ACC112 (cell line): Measurements from ENCODE around the gene DGKZ.

ENCODE experiments used
- H2AFZ ChIP-seq: fragments of 200-600 bp; sonication (generic); one replicate; pipeline ENCODE4 v1.6.0; 2017; ENCODE audit warnings: antibody characterized with exemption, low read length; ENCODE audit not compliant: unreplicated experiment
- H3K27ac ChIP-seq: fragments of 200-600 bp; sonication (generic); 2 replicates; pipeline ENCODE4 v1.5.1; 2014; ENCODE audit warnings: low read depth, mild to moderate bottlenecking, antibody characterized with exemption, low read length, moderate library complexity
- H3K27me3 ChIP-seq: fragments of 200-600 bp; sonication (generic); 2 replicates; pipeline ENCODE4 v1.6.1; 2014; ENCODE audit warnings: mild to moderate bottlenecking, antibody characterized with exemption, low read length, moderate library complexity, mixed read lengths; ENCODE audit not compliant: insufficient read depth
- H3K36me3 ChIP-seq: fragments of 200-600 bp; sonication (generic); 2 replicates; pipeline ENCODE4 v1.6.1; 2016; ENCODE audit warnings: mild to moderate bottlenecking, antibody characterized with exemption, low read length, moderate library complexity, mixed read lengths; ENCODE audit not compliant: insufficient read depth
- H3K4me1 ChIP-seq: fragments of 200-600 bp; sonication (generic); one replicate; pipeline ENCODE4 v1.6.1; 2016; ENCODE audit warnings: low read length, mixed read lengths; ENCODE audit not compliant: insufficient read depth, unreplicated experiment, control insufficient read depth
- H3K4me3 ChIP-seq: fragments of 200-600 bp; sonication (generic); 2 replicates; pipeline ENCODE4 v1.5.1; 2014; ENCODE audit warnings: mild to moderate bottlenecking, low read depth, low read length
- H3K79me2 ChIP-seq: fragments of 200-600 bp; sonication (generic); one replicate; pipeline ENCODE4 v1.6.0; 2016; ENCODE audit warnings: low read length; ENCODE audit not compliant: control insufficient read depth, unreplicated experiment, insufficient read depth

DGKZ gene

DNA sequence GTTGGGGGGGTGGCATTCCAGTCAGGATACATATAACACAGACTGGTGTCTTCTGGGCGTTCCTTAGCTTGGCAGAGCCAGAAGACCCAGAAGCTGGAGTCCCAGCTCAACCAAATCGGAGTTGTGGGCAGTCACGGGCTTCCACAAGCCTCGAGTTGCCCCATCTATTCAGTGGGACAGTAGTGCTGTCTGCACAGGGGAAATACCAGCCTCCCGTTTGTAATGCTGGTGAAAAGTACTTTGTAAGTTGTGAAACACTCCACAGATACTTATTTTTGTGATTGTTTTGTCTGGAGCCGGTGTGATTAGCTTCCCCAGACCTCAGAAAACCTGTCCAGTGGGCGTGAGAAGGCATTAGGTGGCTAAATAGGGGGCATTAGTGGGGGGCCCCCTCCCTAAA, 13.6 kb downstream of the DGKZ start:
- Histone ChIP-seq H3K79me2 (peaks cover 11% of the 10 kb centered on the region), H3K36me3 (no peaks in the 10 kb centered on the region), H3K4me1 (peaks cover 34% of the 10 kb centered on the region)

DNA sequence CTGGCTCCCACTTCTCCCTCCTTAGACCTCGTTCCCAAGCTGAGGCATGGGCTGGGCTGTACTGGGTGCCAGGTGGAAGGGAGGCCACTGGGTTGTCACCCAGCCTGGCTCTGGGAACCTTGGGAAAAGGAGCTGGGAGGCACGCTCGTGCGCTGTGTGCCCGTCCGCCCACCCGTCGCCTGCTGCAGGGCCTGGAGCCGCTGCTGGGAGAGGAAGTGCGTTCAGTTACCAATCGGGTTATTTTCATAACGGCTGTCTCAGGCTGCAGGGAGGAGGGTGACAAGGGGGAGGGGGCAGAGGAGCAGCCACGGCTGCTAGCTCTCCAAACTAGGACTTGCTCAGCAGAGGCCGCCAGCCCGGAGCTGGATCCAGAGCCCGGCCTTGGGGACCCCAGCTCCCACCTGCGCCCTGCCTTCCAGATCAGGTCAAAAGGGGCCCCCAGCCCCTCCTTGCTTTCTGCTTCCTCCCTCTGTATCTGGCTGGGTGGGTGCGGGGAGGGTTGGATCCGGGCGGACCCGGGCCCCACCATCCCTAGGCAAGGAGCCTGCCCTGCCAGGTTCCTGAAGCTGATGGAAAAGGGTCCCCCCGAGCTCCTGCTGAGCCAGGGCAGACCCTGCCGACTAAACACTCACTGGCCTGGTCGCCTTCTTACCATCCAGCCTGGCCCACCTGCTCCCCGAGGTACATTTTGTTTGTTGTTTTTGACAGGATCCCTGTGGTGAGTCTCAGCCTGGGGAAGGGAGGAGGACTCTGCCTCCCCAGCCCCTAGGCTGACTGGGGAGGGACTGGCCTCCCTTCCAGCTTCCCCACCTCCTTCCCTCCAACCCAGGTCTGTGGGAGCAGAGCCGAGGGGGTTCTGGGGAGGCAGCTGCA, 14.3 kb downstream of the DGKZ start:
- H3K36me3 ChIP-seq: no peaks in the 10 kb centered on the region
- H3K4me1 ChIP-seq: peaks cover 34% of the 10 kb centered on the region
- no peak overlapping the region for H2AFZ ChIP-seq
- peaks cover 11% of the 10 kb centered on the region for H3K79me2 ChIP-seq
- H3K4me3 ChIP-seq: peak overlapping the region; percentile 1; the same call in 1 of the 2 replicates
- H3K27me3 ChIP-seq: no peaks in the 10 kb centered on the region
- H3K27ac ChIP-seq: peak overlapping the region; percentile 29; the same call in 1 of the 2 replicates

More for the DNA sequence above, 13.6 kb downstream of the DGKZ start:
- Histone ChIP-seq H2AFZ (no peak overlapping the region), H3K27me3 (no peaks in the 10 kb centered on the region), H3K27ac (peak overlapping the region; percentile 29; the same call in 1 of the 2 replicates), H3K4me3 (0 out of 2 replicates have a peak overlapping the region, but pooled peaks have one; percentile 1)

DNA sequence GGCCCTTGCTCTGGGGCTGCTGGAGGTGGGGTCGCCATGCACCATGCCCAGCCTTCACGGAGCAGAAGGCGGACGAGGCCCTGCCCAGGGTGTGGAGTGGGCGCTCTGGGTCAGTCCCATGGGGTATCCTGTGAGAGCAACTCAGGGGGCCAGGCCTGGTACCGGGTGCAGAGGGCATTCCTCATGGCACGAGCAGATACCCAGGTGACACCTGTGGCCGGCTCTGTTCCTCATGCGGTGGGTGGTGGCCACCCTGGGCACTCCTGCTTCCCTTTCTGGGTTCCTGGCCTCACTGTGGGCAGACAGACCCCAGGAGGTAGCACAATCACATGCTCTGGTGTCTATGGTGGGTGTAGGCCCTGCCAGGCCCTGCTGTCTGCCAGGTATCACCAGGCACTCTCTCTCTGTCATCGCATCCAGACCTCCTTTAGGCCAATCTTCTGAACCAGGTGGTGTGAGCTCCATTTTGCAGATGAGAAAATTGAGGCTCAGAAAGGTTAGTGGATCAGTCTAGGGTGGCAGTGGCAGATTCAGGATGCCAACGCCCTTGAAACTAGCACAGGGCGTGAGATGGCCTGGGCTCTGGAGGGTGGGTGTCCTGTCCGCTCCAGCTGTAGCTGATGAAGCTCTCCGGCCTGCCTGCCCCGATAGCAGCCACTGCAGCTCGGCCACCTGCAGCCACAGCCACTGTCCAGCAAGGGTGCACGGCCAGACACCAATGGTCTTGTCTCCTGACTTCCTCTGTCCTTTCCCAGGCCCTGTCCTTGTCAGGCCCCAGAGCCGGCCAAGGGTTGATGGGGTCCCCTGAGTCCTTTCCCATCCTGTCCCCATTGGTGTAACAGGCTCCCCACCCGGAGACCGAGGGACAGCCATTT, 15.1 kb downstream of the DGKZ start:
- peaks cover 31% of the 10 kb centered on the region for H3K4me1 ChIP-seq
- H3K36me3 ChIP-seq: no peaks in the 10 kb centered on the region
- H3K27me3 ChIP-seq: no peaks in the 10 kb centered on the region
- no peak overlapping the region for H3K4me3 ChIP-seq
- H3K79me2 ChIP-seq: peaks cover 11% of the 10 kb centered on the region
- peak overlapping the region; percentile 62 for H3K27ac ChIP-seq
- no peak overlapping the region for H2AFZ ChIP-seq

DNA sequence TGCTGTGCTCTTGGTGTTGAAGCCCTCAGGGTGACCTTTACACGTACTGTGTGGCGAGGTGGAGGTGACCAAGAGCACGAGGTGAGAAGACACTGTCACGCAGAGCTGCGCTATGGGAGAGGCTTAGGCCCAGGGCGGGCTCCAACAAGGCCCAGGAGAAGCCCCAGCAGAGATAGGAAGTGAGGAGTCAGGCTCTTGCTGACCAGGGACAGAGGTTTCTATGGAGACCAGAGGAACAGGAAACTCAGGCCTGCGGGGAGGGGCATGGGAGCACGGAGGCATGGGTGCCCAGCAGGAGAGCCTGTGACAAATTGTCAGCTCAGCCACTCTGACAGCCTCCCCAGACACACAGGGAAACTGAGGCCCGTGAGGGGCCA, 15.8 kb downstream of the DGKZ start:
- H3K4me1 ChIP-seq: peaks cover 31% of the 10 kb centered on the region
- no peaks in the 10 kb centered on the region for H3K27me3 ChIP-seq
- peak overlapping the region; percentile 62 for H3K27ac ChIP-seq
- H2AFZ ChIP-seq: no peak overlapping the region
- no peak overlapping the region for H3K4me3 ChIP-seq
- H3K36me3 ChIP-seq: no peaks in the 10 kb centered on the region
- H3K79me2 ChIP-seq: peaks cover 11% of the 10 kb centered on the region

DNA sequence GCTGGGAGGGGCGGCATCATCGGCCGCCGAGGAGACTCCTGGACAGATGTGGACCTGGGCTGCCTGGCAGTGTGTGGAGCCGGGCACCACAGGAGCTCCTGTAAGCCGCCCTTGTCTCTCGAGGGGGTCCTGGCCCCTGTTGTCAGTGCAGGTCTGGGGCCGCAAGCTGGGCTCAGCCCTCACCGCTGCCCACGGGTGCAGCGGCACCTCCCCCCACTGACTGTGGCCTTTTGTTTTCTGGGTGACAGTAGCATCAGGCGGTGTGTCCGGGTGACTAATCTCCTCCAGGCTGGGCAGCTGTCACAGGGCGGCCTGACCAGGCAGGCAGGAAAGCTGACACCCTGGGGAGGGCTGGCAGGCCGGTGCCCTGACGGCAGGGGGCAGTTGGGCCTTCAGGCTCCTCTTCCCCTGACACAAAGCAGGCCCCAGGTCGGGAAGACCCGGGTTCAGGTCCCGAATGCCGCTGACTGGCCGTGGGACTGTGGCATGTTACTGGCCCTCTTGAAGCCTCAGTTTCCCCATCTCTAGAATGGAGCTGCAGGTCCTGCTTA, 16.3 kb downstream of the DGKZ start:
- Histone ChIP-seq H3K36me3 (no peaks in the 10 kb centered on the region), H3K79me2 (peaks cover 11% of the 10 kb centered on the region), H2AFZ (no peak overlapping the region), H3K27me3 (no peaks in the 10 kb centered on the region), H3K27ac (peak overlapping the region; percentile 62), H3K4me3 (no peak overlapping the region), H3K4me1 (peaks cover 31% of the 10 kb centered on the region)

GRCh38 chr11:46364056-46364455, 16.8 kb downstream of the DGKZ start:
- Histone ChIP-seq H3K4me1 (peaks cover 31% of the 10 kb centered on the region), H3K79me2 (peaks cover 11% of the 10 kb centered on the region), H3K27ac (peak overlapping the region; percentile 62; the same call in 1 of the 2 replicates), H3K4me3 (no peak overlapping the region), H3K36me3 (no peaks in the 10 kb centered on the region), H2AFZ (no peak overlapping the region), H3K27me3 (no peaks in the 10 kb centered on the region)

DNA sequence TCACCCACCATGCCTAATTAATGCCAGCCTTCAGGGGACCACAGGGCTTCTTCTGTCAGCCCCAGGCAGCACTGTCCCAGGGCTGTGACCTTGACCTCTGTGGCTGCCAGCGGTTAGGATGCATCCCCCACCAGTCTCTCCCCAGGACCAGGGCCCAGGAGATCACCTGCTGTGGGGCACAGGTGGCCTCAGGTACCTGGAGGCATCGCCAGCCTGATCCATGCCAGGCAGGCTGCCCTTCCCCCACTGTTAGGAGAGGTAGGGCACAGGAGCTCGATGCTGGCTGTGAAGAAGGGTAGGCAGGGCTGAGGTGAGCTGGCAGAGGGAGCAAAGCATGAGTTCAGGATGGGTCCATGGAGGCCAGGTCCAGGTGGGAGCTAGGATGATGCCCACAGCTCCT, 17.5 kb downstream of the DGKZ start:
- H3K4me1 ChIP-seq: peaks cover 31% of the 10 kb centered on the region
- H3K27ac ChIP-seq: no peak overlapping the region
- H3K79me2 ChIP-seq: peaks cover 11% of the 10 kb centered on the region

GRCh38 chr11:46366260-46366659, 19.0 kb downstream of the DGKZ start:
- no peaks in the 10 kb centered on the region for H3K36me3 ChIP-seq

More for the DNA sequence above, 17.5 kb downstream of the DGKZ start:
- no peak overlapping the region for H3K4me3 ChIP-seq
- H3K27me3 ChIP-seq: no peaks in the 10 kb centered on the region
- no peaks in the 10 kb centered on the region for H3K36me3 ChIP-seq
- no peak overlapping the region for H2AFZ ChIP-seq

DNA sequence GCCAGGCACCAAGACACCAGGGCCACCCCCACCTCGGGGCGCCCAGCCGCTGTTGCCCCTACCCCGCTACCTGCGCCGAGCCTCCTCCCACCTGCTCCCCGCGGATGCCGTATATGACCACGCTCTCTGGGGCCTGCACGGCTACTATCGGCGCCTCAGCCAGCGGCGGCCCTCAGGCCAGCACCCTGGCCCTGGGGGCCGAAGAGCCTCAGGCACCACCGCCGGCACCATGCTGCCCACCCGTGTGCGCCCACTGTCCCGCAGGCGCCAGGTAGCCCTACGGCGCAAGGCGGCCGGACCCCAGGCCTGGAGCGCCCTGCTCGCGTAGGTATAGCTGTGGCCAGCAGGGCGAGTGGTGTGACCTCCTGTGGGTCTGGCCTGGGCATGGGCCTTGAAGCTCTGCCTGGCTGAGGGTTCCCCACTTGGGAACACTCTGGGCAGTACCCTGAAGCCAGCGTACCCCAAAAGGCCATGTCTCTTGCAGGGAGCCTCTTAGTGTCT, 19.4 kb downstream of the DGKZ start:
- Histone ChIP-seq H2AFZ (no peak overlapping the region), H3K36me3 (no peaks in the 10 kb centered on the region), H3K4me3 (no peak overlapping the region), H3K79me2 (peaks cover 3% of the 10 kb centered on the region), H3K27ac (no peak overlapping the region), H3K27me3 (no peaks in the 10 kb centered on the region), H3K4me1 (peaks cover 21% of the 10 kb centered on the region)

More at GRCh38 chr11:46366260-46366659, 19.0 kb downstream of the DGKZ start:
- peaks cover 25% of the 10 kb centered on the region for H3K4me1 ChIP-seq
- peaks cover 4% of the 10 kb centered on the region for H3K79me2 ChIP-seq
- no peak overlapping the region for H3K27ac ChIP-seq
- H3K4me3 ChIP-seq: no peak overlapping the region
- H2AFZ ChIP-seq: no peak overlapping the region
- no peaks in the 10 kb centered on the region for H3K27me3 ChIP-seq

- Histone ChIP-seq H3K27ac (no peak overlapping the region), H2AFZ (no peak overlapping the region), H3K79me2 (peaks cover under 1% of the 10 kb centered on the region), H3K36me3 (no peaks in the 10 kb centered on the region), H3K4me1 (peaks cover 14% of the 10 kb centered on the region), H3K4me3 (no peak overlapping the region), H3K27me3 (no peaks in the 10 kb centered on the region)
Measured at GRCh38 chr11:46367244-46367915, 20.1 kb downstream of the DGKZ start.
